Measurements from ENCODE around the gene ARHGAP40. TPM values are rescaled to one million over a fixed set of nuclear protein-coding genes. Genes with fewer than 3 reads are reported as not detected.

Gene ARHGAP40
- total and polyA plus RNA-seq, 2 of the 13 experiments (the other 11 are each of a cell fraction or from before 2014, with no cell fraction given) = 0.75 to 2.1 TPM

DNA sequence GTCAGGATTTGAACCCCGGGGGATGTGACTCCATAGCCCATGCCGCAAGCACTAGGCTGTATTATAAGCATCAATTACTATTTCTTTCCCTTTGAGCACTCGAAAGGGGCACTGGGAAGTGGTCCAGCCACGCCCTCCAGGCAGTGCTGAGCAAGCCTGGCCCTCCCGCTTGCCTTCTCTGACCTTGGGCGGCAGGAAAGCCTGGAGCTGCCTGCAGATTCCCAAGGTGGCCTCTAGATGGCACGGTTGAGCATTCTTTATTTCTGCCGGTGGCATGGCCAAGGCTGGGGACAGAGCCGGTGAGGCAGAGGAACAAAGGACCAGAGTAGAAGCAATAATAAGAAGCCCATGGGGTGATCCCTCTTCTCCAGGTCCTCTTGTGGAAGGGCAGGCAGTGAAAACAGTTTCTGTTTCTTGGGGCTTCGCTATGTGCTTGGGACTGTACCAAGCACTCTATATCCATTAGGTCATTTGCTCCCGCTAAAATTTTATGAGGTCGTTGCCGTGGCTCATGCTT lies 32.0 kb downstream of the ARHGAP40 start (continued):
- no peak for TF ChIP-seq ATM (IDR thresholded peaks at IDR 0.05; ENCODE audit: borderline replicate concordance)
- TF ChIP-seq RFX1 (IDR thresholded peaks at IDR 0.05) = no peak
- TF ChIP-seq, protein P1, sequence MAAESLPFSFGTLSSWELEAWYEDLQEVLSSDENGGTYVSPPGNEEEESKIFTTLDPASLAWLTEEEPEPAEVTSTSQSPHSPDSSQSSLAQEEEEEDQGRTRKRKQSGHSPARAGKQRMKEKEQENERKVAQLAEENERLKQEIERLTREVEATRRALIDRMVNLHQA (CRISPR knock-in tag; IDR thresholded peaks at IDR 0.05) = no peak
- 0 out of 2 replicates have a peak, but pooled peaks have one; percentile 36 for TF ChIP-seq MAZ (IDR thresholded peaks at IDR 0.05; ENCODE audit: borderline replicate concordance, low read depth, low read length)
- no peak for TF ChIP-seq MAZ (CRISPR knock-in tag; IDR thresholded peaks at IDR 0.05; ENCODE audit: low read depth)
- TF ChIP-seq ZNF83 (CRISPR knock-in tag; IDR thresholded peaks at IDR 0.05; ENCODE audit: borderline replicate concordance) = no peak
- TF ChIP-seq, protein P2, sequence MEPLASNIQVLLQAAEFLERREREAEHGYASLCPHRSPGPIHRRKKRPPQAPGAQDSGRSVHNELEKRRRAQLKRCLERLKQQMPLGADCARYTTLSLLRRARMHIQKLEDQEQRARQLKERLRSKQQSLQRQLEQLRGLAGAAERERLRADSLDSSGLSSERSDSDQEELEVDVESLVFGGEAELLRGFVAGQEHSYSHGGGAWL (CRISPR knock-in tag; IDR thresholded peaks at IDR 0.05) = 0 out of 2 replicates have a peak, but pooled peaks have one; percentile 31
- peak; percentile 46; the same call in 1 of the 2 replicates for TF ChIP-seq ESRRA (CRISPR knock-in tag; IDR thresholded peaks at IDR 0.05; ENCODE audit: low read depth)
- no peak for TF ChIP-seq AKAP8 (CRISPR knock-in tag; IDR thresholded peaks at IDR 0.05)
- no peak for TF ChIP-seq ZNF839 (CRISPR knock-in tag; IDR thresholded peaks at IDR 0.05; ENCODE audit: borderline replicate concordance)
- TF ChIP-seq SAP130 (CRISPR knock-in tag; IDR thresholded peaks at IDR 0.05; ENCODE audit: low read depth) = 0 out of 2 replicates have a peak, but pooled peaks have one; percentile 33
- no peak for TF ChIP-seq SYNCRIP (IDR thresholded peaks at IDR 0.05; ENCODE audit: insufficient read depth, low read depth, low read length)
- 0 out of 2 replicates have a peak, but pooled peaks have one; percentile 33 for TF ChIP-seq HOXA3 (CRISPR knock-in tag; IDR thresholded peaks at IDR 0.05)
- TF ChIP-seq DMAP1 (CRISPR knock-in tag; IDR thresholded peaks at IDR 0.05) = no peak
- TF ChIP-seq ZNF143 (CRISPR knock-in tag; IDR thresholded peaks at IDR 0.05) = 0 out of 2 replicates have a peak, but pooled peaks have one; percentile 21
- TF ChIP-seq SOX5 (CRISPR knock-in tag; IDR thresholded peaks at IDR 0.05; ENCODE audit: borderline replicate concordance) = 0 out of 2 replicates have a peak, but pooled peaks have one; percentile 22
- TF ChIP-seq ZNF556 (CRISPR knock-in tag; IDR thresholded peaks at IDR 0.05; ENCODE audit: borderline replicate concordance) = peak; percentile 66; the same call in 1 of the 2 replicates
- TF ChIP-seq STAG1 (CRISPR knock-in tag; IDR thresholded peaks at IDR 0.05) = peak; percentile 68
- TF ChIP-seq ZNF354B (CRISPR knock-in tag; IDR thresholded peaks at IDR 0.05) = no peak
- TF ChIP-seq ZNF557 (CRISPR knock-in tag; IDR thresholded peaks at IDR 0.05) = no peak
- no peak for TF ChIP-seq CEBPB (IDR thresholded peaks at IDR 0.05; ENCODE audit: borderline replicate concordance, low read depth, low read length)
- TF ChIP-seq ZSCAN9 (CRISPR knock-in tag; IDR thresholded peaks at IDR 0.05; ENCODE audit: borderline replicate concordance) = 0 out of 2 replicates have a peak, but pooled peaks have one; percentile 52
- peak; percentile 74 for TF ChIP-seq REPIN1 (CRISPR knock-in tag; IDR thresholded peaks at IDR 0.05; ENCODE audit: borderline replicate concordance, low read depth)
- no peak for TF ChIP-seq ZNF619 (CRISPR knock-in tag; IDR thresholded peaks at IDR 0.05)
- peak; percentile 74; the same call in 1 of the 2 replicates for TF ChIP-seq HDAC2 (CRISPR knock-in tag; IDR thresholded peaks at IDR 0.05)
- TF ChIP-seq CCDC6 (CRISPR knock-in tag; IDR thresholded peaks at IDR 0.05) = no peak
- TF ChIP-seq ZNF549 (CRISPR knock-in tag; IDR thresholded peaks at IDR 0.05) = no peak
- no peak for TF ChIP-seq NR2F6 (IDR thresholded peaks at IDR 0.05)
- TF ChIP-seq NR2F6 (CRISPR knock-in tag; IDR thresholded peaks at IDR 0.05) = peak; percentile 20; the same call in 1 of the 2 replicates
- no peak for TF ChIP-seq ZNF674 (CRISPR knock-in tag; IDR thresholded peaks at IDR 0.05; ENCODE audit: low read depth)
- 0 out of 2 replicates have a peak, but pooled peaks have one; percentile 49 for TF ChIP-seq DNMT1 (CRISPR knock-in tag; IDR thresholded peaks at IDR 0.05)
- TF ChIP-seq, protein P3, sequence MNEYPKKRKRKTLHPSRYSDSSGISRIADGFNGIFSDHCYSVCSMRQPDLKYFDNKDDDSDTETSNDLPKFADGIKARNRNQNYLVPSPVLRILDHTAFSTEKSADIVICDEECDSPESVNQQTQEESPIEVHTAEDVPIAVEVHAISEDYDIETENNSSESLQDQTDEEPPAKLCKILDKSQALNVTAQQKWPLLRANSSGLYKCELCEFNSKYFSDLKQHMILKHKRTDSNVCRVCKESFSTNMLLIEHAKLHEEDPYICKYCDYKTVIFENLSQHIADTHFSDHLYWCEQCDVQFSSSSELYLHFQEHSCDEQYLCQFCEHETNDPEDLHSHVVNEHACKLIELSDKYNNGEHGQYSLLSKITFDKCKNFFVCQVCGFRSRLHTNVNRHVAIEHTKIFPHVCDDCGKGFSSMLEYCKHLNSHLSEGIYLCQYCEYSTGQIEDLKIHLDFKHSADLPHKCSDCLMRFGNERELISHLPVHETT (CRISPR knock-in tag; conservative IDR thresholded peaks at IDR 0.05) = no peak
- peak; percentile 69; the same call in 1 of the 2 replicates for TF ChIP-seq AHR (CRISPR knock-in tag; IDR thresholded peaks at IDR 0.05)
- TF ChIP-seq GABPB1 (CRISPR knock-in tag; IDR thresholded peaks at IDR 0.05) = no peak; the same call in 1 of the 2 replicates
